COLO668 (cell line): ENCODE results near the gene TCF21.
A peak's percentile ranks its signal among the peaks of the same experiment; 100 is the strongest.

ENCODE experiments used
- DNase-seq: peaks from one replicate; lab custom pipeline; 2025; ENCODE audit not compliant: unreplicated experiment; lab: John Stamatoyannopoulos, UW

The TCF21 gene

GRCh38 chr6:133889557-133890403 is 867 bp downstream of the TCF21 start:
- DNase-seq = no peak

DNA sequence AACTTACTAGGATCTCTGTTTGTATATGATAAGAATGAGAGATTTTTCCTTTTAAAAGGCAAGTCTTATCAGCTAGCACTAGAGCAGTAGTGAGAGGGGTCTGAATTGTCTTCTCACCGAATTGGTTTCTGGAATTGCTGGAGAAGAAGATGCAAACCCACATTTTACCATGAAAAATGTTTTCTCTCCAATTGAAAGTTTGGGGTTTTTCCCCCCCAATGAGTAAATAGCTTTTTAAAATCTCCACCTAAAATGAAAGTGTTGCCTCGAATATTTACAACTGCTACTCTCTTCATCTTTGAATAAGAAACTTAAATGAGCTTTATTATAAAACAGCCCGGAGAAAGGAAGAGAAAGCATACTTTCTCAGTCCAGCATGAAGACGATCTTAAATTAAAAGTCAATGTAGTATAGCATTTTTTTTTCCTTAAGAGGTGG is 1.8 kb downstream of the TCF21 start:
- DNase-seq = no peak

GRCh38 chr6:133891149-133891926 is 2.4 kb downstream of the TCF21 start:
- peak; percentile 27 for DNase-seq

DNA sequence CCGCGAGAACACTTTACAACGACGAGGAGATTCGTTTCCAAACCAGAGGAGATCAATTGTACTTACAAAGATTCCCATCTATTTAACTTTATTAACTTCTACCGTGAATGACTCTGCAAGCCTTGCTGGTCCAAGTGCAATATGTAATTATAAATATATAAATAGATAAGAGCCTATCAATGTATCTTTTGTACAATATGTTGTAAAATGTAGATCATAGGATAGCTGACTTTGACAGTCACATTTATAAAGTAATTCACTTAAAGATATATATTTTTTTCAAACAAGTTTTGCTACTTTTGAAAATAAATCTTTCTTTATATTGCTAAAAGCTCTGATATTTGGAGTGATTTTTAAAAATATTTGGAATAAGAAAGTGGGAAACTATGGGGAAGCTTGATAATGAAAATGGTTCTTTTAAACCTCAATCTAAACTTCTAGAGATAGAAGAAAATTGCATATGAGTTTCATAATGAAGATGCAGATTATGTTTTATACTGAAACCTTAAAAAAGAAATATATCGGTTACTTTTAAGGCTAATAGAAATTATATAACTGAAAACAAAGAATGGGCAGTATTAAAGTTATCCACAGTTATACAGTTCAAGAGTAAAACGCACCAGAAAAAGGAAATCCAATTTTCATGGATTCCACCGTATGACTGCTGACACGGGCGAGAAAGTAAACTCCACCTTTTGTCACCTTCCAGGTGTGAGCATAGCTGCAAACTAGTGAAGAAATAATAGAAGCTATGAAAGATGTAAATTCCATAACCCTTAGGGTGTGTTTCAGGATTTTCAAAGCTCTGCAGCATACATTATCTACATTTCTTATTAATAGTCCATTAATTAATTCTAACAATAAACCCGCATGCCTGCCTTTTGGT is 3.3 kb downstream of the TCF21 start:
- no peak for DNase-seq

GRCh38 chr6:133892813-133893691 is 4.1 kb downstream of the TCF21 start:
- DNase-seq = no peak

GRCh38 chr6:133893946-133894345 is 5.0 kb downstream of the TCF21 start:
- DNase-seq = no peak

DNA sequence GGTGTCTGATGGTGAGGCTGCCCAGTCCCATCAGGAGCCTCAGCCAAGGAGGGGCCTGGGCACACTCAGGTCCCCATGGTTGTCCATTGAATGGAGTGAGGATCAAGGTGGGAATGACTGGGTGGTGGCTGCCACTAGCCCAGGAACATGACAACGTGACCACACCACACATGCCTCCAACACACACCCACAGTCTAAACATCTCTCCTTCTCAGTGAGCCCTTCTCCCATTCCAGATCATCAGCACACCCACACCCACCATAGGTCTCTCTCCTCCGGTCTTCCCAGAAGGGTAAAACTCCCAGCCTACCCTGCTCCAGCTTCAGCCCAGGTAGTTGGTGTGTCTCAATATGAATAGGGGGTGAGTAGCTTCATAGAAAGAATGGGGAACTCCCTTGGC is 5.5 kb downstream of the TCF21 start:
- DNase-seq = no peak

DNA sequence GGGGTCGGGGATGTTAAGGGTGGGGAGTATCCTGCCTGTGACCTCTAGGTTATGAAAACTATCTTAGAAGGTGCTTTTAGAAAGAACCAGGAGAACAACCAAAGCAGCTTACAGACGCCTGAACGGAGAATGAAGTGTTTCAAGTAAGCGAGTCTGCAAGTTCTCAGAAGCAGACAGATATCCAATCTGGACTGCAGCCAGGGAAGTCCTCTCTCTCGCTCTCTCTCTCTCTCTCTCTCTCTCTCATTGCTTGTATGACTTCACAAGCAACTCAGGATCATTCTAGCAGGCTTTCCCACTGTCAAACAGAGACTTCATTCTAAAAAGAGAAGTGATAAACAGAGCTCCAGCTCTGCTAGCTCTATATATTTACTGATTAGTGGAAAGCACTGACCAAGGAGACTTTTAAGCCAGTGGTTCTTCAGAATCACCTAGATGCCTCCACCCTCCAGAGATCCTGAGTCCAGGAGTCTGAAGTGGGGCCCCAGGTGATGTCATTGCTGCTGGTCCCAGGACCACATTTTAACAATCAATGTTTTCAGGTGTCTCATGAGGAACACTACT is 6.0 kb downstream of the TCF21 start:
- no peak for DNase-seq

- no peak for DNase-seq
Observed at GRCh38 chr6:133895573-133896343, 6.8 kb downstream of the TCF21 start.

DNA sequence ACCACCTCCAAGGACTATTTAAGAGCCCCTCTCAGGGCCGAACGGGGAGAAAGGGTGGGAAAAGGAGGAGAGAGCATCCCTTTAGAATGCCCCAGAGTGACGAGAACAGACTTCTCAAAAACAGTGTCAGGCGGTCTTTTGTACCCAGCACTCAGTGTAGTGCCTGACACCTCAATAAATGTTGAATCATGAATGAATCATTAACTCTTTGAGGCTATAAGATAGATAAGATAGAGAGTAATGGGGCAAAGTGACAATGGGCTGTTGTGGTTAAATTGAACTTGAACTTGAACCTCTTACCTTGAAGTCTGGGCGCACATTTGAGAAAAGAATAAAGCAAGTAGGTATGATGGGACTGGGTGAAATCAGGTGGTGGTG is 7.4 kb downstream of the TCF21 start:
- DNase-seq = no peak

DNA sequence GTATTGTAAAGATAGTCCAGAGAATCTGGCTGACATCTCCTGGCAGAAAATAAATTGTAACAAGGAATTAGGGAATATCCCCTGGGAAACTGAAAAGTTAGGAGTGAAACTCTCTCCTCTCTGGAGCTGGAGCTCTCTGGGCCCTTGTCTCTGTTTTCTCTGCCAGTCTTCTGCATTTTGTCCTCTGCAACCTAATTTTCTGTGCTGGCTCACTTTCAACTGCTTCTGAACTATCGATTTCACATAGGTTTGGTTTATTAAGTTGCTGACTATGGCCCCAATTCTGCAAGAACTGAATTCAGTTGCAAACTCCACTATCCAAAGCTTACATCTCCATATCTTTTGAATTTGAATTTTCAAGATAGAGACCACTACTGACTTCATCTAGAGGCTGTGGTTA is 9.3 kb downstream of the TCF21 start:
- no peak for DNase-seq

DNA sequence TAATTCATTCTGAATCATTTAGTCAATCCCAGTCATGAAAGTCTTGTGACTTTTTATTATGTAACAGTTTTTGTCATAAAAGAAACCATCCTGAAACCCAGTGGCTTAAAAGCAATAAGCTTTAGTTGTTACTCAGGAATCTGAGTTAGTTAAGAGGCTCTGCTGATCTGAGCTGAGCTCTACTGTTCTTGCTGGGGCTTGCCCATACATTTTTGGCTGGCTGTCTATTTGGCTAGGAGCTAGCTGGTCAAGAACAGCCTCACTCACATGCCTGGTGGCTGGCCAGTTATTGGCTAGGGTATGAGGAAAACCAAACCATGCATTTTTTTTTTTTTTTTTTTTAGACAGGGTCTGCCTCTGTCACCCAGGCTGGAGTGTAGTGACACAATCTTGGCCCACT is 10.6 kb downstream of the TCF21 start:
- DNase-seq = no peak

DNA sequence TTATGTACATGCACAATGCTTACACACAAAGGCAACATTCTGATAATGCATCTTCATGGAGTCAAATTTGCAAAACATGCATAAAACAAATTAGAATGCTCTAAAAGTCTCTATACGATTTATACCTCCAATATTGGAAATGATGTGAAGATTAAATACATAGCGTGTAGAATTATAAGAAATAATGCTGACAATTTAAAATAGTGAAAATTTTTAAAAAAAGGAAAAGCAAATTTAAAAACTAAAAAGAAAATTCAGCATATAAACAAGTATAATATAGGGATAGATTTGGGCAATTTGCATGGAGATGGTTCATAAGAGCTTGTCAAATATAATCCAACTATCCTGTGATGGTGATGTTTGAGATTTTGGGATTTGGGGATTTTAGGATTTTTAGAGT is 14.9 kb downstream of the TCF21 start:
- no peak for DNase-seq

GRCh38 chr6:133906050-133906449 is 17.1 kb downstream of the TCF21 start:
- DNase-seq = no peak

DNA sequence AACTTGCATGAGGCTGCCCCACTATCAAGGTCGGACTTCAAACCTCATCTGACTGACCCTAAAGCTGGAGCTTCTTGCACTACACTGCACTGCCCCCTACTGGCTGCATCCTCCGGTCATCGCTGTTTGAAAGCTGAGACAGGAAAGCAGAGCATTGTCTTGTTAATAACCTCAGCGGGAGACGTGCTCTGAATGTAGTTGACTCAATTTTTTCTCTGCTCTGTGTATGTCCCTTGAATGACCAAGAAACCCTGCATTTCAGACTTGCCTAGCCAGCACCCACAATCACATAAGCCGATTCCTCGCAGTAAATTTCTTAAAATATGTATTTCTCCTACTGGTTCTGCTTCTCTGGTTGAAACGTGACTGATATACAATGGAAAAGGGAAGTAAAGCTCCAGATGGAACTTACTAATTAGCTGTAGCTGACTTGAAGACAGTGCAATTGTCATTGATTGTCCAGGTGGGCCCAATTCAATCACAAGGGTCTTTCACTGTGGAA is 27.8 kb downstream of the TCF21 start:
- peak; percentile 81 for DNase-seq

- no peak for DNase-seq
Observed at GRCh38 chr6:133917781-133918180, 28.9 kb downstream of the TCF21 start.

GRCh38 chr6:133918208-133918930 is 29.5 kb downstream of the TCF21 start:
- no peak for DNase-seq

DNA sequence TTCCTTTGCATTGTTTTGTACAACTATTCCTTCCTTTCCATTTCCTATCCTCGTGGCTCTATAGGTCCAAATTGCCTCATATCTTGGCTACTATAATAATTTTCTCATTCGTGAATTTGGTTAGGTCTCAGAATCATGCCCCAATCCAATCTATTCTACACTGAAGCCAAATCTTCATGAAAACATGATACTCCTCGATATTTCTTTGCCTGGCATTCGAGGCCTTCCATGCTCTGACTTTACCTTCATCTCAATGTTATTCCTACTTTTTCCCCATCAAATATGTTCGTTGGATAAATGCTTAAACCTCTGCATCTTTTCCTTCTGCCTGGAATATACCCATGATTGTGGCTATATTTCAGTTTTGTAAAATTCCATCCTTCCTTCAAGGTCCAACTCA is 30.4 kb downstream of the TCF21 start:
- DNase-seq = no peak
